Suprapubic skin (tissue), 4 donors: ENCODE data around the gene IQSEC3.

ENCODE experiments used
- CTCF ChIP-seq, 2 donors: fragments of 200-600 bp in 1 of 2; fragments of 450-650 bp in 1 of 2; sonication (generic) in 1 of 2; IDR thresholded peaks; one replicate each; pipeline ENCODE4 v1.5.1; 2016 to 2019; ENCODE audit warnings: antibody characterized with exemption in 2 of 2, mild to moderate bottlenecking in 1 of 2, moderate library complexity in 1 of 2
- EP300 ChIP-seq: sonication (generic); formaldehyde crosslinking; IDR thresholded peaks from one replicate; pipeline ENCODE4 v1.6.1; 2017; ENCODE audit warnings: antibody characterized with exemption
- POLR2A ChIP-seq, 2 donors: fragments of 450-650 bp; IDR thresholded peaks; one replicate each; pipeline ENCODE4 v1.6.1; 2017; ENCODE audit warnings: antibody characterized with exemption in 2 of 2, mild to moderate bottlenecking in 2 of 2, moderate library complexity in 2 of 2
- POLR2AphosphoS5 ChIP-seq, 3 donors: sonication (generic); formaldehyde crosslinking; IDR thresholded peaks; one replicate each; pipeline ENCODE4 v1.6.1; 2017; ENCODE audit warnings: antibody characterized with exemption in 3 of 3

GRCh38 chr12:176321-177181 lies 110.0 kb downstream of the IQSEC3 start:
- TF ChIP-seq CTCF (IDR thresholded peaks at IDR 0.05) (no peak), POLR2A (IDR thresholded peaks at IDR 0.05) (no peak), EP300 (no peak), POLR2AphosphoS5 (IDR thresholded peaks at IDR 0.05) (no peak)
